ENCODE results near the gene OSBPL8.

OSBPL8 gene

DNA sequence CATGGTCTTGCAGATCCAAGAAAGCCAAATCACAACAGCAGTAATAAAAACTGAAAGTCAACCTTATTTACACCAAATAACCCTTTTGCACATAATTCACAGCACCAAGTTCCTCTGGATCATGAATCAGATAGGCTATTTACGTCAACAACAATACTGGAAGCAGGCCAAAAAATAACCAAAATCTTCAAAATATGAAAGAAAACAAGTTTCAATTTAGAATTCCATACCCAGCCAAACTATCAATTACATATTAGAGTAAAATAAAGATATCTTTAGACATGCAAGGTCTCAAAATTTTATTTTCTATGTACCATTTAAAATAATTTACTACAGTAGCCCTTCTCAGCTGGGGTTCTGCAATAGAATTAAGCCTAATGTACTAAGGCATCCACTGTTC lies 134.6 kb downstream of the OSBPL8 start:
- H3K4me3 ChIP-seq (ENCODE audit: low read length), result no peak overlapping the region
- DNase-seq (ENCODE audit: low read depth), result no peak
- TF ChIP-seq, protein P1, sequence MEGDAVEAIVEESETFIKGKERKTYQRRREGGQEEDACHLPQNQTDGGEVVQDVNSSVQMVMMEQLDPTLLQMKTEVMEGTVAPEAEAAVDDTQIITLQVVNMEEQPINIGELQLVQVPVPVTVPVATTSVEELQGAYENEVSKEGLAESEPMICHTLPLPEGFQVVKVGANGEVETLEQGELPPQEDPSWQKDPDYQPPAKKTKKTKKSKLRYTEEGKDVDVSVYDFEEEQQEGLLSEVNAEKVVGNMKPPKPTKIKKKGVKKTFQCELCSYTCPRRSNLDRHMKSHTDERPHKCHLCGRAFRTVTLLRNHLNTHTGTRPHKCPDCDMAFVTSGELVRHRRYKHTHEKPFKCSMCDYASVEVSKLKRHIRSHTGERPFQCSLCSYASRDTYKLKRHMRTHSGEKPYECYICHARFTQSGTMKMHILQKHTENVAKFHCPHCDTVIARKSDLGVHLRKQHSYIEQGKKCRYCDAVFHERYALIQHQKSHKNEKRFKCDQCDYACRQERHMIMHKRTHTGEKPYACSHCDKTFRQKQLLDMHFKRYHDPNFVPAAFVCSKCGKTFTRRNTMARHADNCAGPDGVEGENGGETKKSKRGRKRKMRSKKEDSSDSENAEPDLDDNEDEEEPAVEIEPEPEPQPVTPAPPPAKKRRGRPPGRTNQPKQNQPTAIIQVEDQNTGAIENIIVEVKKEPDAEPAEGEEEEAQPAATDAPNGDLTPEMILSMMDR (conservative IDR thresholded peaks at IDR 0.05; ENCODE audit: low read depth, low read length), result no peak

DNA sequence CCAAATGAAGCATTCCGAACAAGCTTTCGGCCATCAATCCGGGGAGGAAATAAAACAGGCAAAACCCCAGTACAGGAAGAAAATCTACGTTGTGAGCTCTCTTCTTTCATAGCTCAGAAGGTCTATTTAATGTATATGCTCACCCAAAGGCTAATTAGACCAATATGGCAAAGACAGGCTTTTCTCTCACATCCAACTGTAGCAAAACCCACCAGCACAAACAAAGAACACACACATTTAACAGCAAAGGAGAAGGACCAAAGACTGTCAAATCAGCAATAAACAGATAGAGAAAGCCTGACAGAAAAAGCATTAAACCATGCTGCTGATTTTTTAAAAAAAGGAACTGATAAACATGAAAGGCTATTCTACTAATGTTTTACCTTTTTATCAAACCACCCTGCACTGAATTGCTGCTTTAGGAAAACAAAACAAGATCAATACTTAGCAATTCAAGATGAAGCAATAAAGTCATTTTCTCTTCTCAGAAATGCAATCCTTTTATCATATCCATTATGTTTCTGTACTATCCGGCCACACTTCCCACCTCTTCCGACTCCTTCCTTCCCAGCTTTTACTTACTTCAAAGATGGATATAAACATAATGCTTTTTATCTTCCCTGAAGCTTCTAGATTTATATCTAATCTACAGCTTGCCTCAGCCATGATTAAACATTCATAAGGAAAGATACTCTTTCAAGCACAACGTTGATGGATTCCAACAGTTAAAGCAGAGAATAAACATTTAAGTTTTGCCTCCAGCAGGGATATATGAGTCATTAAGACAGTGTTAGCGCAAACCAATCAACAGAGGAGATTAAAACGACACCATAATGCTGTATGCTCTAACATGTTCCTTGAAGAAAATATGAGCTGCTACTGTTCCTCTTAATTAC lies 136.8 kb downstream of the OSBPL8 start:
- DNase-seq (ENCODE audit: low read depth), result peak; percentile 34
- TF ChIP-seq, protein P1 (conservative IDR thresholded peaks at IDR 0.05; ENCODE audit: low read depth, low read length), result no peak
- peak overlapping the region; percentile 30 for H3K4me3 ChIP-seq (ENCODE audit: low read length)

DNA sequence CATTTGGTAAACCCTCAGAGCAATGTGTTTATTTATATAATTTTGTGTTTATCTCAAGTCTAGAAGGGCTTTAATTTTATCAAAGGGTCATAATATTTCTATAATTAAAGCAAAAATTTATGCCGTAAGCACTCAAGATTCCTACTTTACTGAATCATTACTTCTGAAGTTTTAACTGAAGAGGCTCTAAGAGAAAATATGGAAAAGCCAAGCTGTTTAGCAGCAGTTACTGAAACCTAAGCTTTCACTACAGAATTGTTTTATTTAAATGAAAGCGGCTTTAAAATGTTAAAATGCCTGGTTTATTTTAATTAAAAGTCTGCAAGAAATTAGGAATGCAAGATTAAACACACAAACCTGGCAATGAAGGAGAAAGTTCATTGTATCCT lies 137.4 kb downstream of the OSBPL8 start:
- TF ChIP-seq, protein P1 (conservative IDR thresholded peaks at IDR 0.05; ENCODE audit: low read depth, low read length), result no peak
- no peak for DNase-seq (ENCODE audit: low read depth)
- peak overlapping the region; percentile 30 for H3K4me3 ChIP-seq (ENCODE audit: low read length)

DNA sequence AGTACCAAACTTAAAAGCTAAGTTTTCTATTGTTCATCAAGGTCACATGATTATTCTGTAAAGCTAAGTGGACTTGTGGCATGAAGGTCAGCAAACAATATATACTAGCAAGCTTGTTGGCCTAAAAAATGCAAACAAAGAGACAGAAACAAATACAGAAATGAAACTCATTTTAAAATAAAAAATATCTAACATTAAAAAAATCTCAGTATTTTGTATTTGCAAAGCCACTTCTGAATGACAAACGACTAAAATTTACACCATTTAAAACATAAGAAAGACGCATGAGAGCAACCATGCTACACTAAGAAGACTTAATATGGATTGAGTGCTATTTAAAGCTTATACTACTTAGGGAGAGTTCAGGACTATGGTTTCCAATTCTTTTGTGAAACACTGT lies 138.5 kb downstream of the OSBPL8 start:
- TF ChIP-seq, protein P1 (conservative IDR thresholded peaks at IDR 0.05; ENCODE audit: low read depth, low read length), result no peak
- no peak for DNase-seq (ENCODE audit: low read depth)
- no peak overlapping the region for H3K4me3 ChIP-seq (ENCODE audit: low read length)

DNA sequence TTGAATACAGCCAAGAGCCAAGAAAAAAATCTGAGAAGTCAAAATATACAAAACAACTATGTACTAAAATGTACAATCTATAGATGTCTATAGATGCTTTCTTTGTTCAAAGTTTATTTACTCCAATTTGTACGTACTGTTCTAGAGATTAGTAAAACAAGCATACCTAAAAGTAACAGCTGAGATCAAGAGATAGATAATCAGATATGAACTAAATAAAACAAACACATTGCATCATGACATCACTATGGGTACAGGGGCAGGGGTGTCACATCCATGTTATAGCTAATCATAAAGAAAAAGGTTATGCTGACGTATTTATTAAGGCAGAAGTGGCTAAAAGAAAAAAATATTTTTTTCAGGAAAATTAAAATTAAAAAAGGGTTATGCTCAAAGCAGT lies 139.3 kb downstream of the OSBPL8 start:
- no peak for DNase-seq (ENCODE audit: low read depth)
- H3K4me3 ChIP-seq (ENCODE audit: low read length), result no peak overlapping the region
- TF ChIP-seq, protein P1 (conservative IDR thresholded peaks at IDR 0.05; ENCODE audit: low read depth, low read length), result no peak

DNA sequence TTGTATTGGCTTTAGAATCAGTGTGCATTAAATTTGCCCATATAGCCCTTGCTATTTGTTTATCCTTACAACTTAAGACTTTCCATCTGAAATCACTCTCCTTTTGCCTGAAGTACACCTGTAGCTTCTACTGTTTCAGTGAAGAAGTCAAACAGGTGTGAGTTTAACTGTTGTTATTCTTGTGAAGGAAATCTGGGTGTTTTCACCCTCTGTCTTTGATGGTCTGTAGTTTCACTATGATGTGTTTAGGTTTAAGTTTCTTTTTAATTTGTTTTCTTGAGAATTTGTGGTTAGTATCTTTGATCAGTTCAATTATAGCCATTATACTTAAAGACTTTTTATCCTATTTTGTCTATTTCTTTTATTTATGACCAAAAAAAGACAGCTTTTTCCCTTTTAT lies 142.5 kb downstream of the OSBPL8 start:
- TF ChIP-seq, protein P1 (conservative IDR thresholded peaks at IDR 0.05; ENCODE audit: low read depth, low read length), result no peak
- DNase-seq (ENCODE audit: low read depth), result no peak
- no peak overlapping the region for H3K4me3 ChIP-seq (ENCODE audit: low read length)

DNA sequence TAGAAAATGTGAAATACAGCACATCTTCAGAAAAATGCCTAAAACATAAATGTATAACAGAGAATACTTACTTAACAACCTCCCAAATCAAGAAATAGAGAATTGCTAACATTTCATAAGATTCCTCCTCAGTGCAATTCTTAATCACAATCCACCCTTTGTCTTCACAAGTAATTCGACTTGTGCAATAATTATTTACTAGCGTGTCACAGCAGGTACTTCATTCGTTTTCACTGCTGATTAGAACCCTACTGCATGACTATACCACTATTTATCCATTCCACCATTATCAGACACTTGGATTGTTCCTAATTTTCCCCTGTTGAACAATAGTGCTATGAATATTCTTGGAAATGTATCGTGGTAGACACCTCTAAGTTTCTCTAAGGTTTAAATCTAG lies 146.4 kb downstream of the OSBPL8 start:
- TF ChIP-seq, protein P1 (conservative IDR thresholded peaks at IDR 0.05; ENCODE audit: low read depth, low read length), result no peak
- H3K4me3 ChIP-seq (ENCODE audit: low read length), result no peak overlapping the region
- DNase-seq (ENCODE audit: low read depth), result no peak

Data from retinal pigment epithelial cell (primary cell).